ENCODE results near the gene NXN. TPM values are rescaled to one million over a fixed set of nuclear protein-coding genes. Genes with fewer than 3 reads are reported as not detected.
"Not testable (repeated sequence)": the region's sequence is repeated elsewhere in the genome, so short reads cannot be mapped to it uniquely, and the experiment has no call there.

NXN gene
- polyA plus RNA-seq, 1 of the 3 experiments (the other 2 are of a cell fraction), result 23.9 TPM

GRCh38 chr17:996554-997344 lies 17.2 kb upstream of the NXN start, which contains the start of gene TIMM22 (continued):
- TF ChIP-seq MXI1 (IDR thresholded peaks at IDR 0.05; ENCODE audit: low read depth, low read length) (peak; percentile 91), JUND (IDR thresholded peaks at IDR 0.05) (no peak), EP300 (IDR thresholded peaks at IDR 0.05; ENCODE audit: borderline replicate concordance in 1 of 2, low read depth in 1 of 2, low read length in 1 of 2) (peak; percentile 88 to 95), USF1 (IDR thresholded peaks at IDR 0.05; ENCODE audit: borderline replicate concordance, low read depth) (peak; percentile 87), FOSL2 (IDR thresholded peaks at IDR 0.05; ENCODE audit: borderline replicate concordance, low read depth) (no peak), NRF1 (IDR thresholded peaks at IDR 0.05; ENCODE audit: low read depth, low read length) (peak; percentile 68), RXRA (IDR thresholded peaks at IDR 0.05; ENCODE audit: borderline replicate concordance, low read depth) (no peak), RAD21 (IDR thresholded peaks at IDR 0.05; ENCODE audit: low read length) (peak; percentile 77), GABPA (IDR thresholded peaks at IDR 0.05; ENCODE audit: low read depth) (peak; percentile 48; the same call in 1 of the 2 replicates), RCOR1 (IDR thresholded peaks at IDR 0.05; ENCODE audit: low read length) (no peak), GATA2 (CRISPR knock-in tag; IDR thresholded peaks at IDR 0.05) (peak; percentile 68), SIN3A (IDR thresholded peaks at IDR 0.05; ENCODE audit: borderline replicate concordance, low read depth, low read length) (peak; percentile 82)
- TF ChIP-seq, protein P1, sequence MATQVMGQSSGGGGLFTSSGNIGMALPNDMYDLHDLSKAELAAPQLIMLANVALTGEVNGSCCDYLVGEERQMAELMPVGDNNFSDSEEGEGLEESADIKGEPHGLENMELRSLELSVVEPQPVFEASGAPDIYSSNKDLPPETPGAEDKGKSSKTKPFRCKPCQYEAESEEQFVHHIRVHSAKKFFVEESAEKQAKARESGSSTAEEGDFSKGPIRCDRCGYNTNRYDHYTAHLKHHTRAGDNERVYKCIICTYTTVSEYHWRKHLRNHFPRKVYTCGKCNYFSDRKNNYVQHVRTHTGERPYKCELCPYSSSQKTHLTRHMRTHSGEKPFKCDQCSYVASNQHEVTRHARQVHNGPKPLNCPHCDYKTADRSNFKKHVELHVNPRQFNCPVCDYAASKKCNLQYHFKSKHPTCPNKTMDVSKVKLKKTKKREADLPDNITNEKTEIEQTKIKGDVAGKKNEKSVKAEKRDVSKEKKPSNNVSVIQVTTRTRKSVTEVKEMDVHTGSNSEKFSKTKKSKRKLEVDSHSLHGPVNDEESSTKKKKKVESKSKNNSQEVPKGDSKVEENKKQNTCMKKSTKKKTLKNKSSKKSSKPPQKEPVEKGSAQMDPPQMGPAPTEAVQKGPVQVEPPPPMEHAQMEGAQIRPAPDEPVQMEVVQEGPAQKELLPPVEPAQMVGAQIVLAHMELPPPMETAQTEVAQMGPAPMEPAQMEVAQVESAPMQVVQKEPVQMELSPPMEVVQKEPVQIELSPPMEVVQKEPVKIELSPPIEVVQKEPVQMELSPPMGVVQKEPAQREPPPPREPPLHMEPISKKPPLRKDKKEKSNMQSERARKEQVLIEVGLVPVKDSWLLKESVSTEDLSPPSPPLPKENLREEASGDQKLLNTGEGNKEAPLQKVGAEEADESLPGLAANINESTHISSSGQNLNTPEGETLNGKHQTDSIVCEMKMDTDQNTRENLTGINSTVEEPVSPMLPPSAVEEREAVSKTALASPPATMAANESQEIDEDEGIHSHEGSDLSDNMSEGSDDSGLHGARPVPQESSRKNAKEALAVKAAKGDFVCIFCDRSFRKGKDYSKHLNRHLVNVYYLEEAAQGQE (IDR thresholded peaks at IDR 0.05; ENCODE audit: low read depth, low read length), result 0 out of 2 replicates have a peak, but pooled peaks have one; percentile 54
- TF ChIP-seq, protein P2, sequence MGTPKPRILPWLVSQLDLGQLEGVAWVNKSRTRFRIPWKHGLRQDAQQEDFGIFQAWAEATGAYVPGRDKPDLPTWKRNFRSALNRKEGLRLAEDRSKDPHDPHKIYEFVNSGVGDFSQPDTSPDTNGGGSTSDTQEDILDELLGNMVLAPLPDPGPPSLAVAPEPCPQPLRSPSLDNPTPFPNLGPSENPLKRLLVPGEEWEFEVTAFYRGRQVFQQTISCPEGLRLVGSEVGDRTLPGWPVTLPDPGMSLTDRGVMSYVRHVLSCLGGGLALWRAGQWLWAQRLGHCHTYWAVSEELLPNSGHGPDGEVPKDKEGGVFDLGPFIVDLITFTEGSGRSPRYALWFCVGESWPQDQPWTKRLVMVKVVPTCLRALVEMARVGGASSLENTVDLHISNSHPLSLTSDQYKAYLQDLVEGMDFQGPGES (IDR thresholded peaks at IDR 0.05; ENCODE audit: low read depth, low read length), result no peak

- H3K4me1 ChIP-seq (ENCODE audit: control insufficient read depth in 1 of 2, insufficient read depth in 2 of 2, low read depth in 1 of 2, low read length in 1 of 2); H3K4me3 ChIP-seq (ENCODE audit: low read depth in 2 of 2, low read length in 1 of 2); H3K27ac ChIP-seq (ENCODE audit: low read depth in 2 of 2, low read length in 1 of 2); H3K9me3 ChIP-seq; H2AFZ ChIP-seq (ENCODE audit: low read depth); H3K9ac ChIP-seq; H3K27me3 ChIP-seq (ENCODE audit: insufficient read depth); H3K4me2 ChIP-seq; H3K9me2 ChIP-seq; H3K36me3 ChIP-seq (replicated peaks in 1 of 2; ENCODE audit: control insufficient read depth in 1 of 2, insufficient read depth in 2 of 2, low read length in 1 of 2); POLR2A ChIA-PET; DNase-seq: not testable (repeated sequence)
- Histone ChIP-seq H4K20me1 (ENCODE audit: insufficient read depth) (peaks cover 14% of the 10 kb centered on the region), H3F3A (replicated peaks; ENCODE audit: insufficient read depth) (peaks cover 12% of the 10 kb centered on the region), H3K79me2 (ENCODE audit: insufficient read depth) (peaks cover 24% of the 10 kb centered on the region)
- CTCF ChIA-PET, result interaction anchor here (1.2 to 4.9 kb wide), 5 partner anchors 15 to 231 kb away, joined by 6 to 69 read pairs (median 14); partner anchors contain the start of genes GLOD4, MRM3 and NXN
- 61% methylated on average over 8 of the region's 8 CpGs for WGBS (ENCODE audit: low lambda C conversion rate)
Measured at GRCh38 chr17:995324-995723, 15.7 kb upstream of the NXN start.
